Mesodermal cell (in vitro differentiated cells): ENCODE measurements around the gene HCN4.
A peak's percentile ranks its signal among the peaks of the same experiment; 100 is the strongest.

Source experiments
- H3K27ac ChIP-seq: 2 replicates; pipeline ENCODE4 v1.7.0; 2013; ENCODE audit warnings: mild to moderate bottlenecking, low read depth, low read length, moderate library complexity; ENCODE audit not compliant: severe bottlenecking
- H3K36me3 ChIP-seq: 2 replicates; pipeline ENCODE4 v1.7.1; 2013; ENCODE audit warnings: mild to moderate bottlenecking, low read length, moderate library complexity; ENCODE audit not compliant: control insufficient read depth, insufficient read depth
- H3K4me1 ChIP-seq: one replicate; pipeline ENCODE4 v1.7.1; 2013; ENCODE audit warnings: mild to moderate bottlenecking, low read length; ENCODE audit not compliant: insufficient read depth, control insufficient read depth, poor library complexity, severe bottlenecking
- H3K4me3 ChIP-seq: 2 replicates; pipeline ENCODE4 v1.7.0; 2013; ENCODE audit warnings: low read length, control low read depth, mild to moderate bottlenecking; ENCODE audit not compliant: insufficient read depth, poor library complexity, severe bottlenecking; ENCODE audit errors: extremely low read depth
- H3K9me3 ChIP-seq: 2 replicates; pipeline ENCODE4 v1.7.1; 2013; ENCODE audit warnings: mild to moderate bottlenecking, low read length, moderate library complexity; ENCODE audit not compliant: control insufficient read depth
- WGBS, 2 experiments: methylation state at CpG; one replicate each; pipeline ENCODE4 v1.1.5; 2013; ENCODE audit warnings: missing lambda C conversion rate in 2 of 2; ENCODE audit not compliant: insufficient coverage in 2 of 2; 5-methylcytosine and 5-hydroxymethylcytosine counted together

Gene HCN4

DNA sequence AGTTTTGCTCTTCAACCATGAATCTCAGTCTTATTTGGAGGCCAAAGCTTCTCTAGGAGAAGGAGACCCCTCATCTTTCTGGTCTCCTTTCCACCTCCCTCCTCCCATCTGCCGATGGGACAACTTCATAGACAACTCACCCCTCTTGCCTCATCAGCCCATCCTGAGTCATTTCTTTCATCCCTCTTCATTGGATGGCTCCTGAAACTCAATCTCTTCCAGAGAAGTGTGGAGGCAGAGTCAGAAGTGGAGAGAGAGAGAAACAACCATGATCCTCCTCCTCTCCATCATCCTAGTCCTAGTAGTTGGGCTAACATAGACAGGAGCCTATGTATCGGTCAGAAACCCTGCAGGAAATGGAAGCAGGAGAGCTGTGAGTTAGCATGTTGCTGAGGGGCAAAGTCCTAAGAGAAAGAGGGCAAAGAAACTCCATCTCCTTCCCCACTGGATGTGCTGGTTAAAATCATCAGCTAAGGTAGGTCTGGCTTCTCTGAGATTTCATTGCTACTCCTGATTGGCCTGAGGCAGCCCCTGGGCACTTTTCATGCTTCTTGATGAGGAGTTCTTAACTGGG lies 21.3 kb upstream of the HCN4 start:
- Histone ChIP-seq H3K4me1 (peaks cover 28% of the 10 kb centered on the region), H3K9me3 (no peaks in the 10 kb centered on the region), H3K4me3 (no peak overlapping the region), H3K36me3 (no peaks in the 10 kb centered on the region), H3K27ac (peak overlapping the region; percentile 10)
- 83% methylated on average over 1 of the region's 2 CpGs; no CpG with 5 or more reads in 1 of the 2 experiments for WGBS, 2 experiments

DNA sequence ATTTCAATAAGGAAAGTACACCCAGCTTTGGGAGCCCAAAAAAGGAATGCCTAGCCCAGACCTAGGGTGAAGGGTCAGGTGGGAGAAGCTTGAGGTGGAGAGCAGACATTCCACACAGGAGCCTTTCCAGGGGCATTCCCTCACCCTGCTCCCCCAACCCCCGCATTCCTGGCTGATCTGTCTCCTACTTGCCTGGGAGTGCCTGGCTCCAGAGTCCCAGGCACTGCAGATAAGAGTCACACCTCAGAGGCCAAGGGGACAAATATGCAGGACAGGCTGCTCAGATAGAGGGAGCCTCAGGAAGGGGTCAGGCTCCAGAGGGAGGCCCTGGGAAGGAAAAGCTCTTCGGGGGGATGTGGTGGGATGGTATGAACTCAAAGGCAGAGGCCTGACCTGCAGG lies 20.8 kb upstream of the HCN4 start:
- WGBS, 2 experiments = 83 to 89% methylated on average over 1 of the region's 2 CpGs
- H3K4me3 ChIP-seq = no peak overlapping the region
- H3K4me1 ChIP-seq = peaks cover 28% of the 10 kb centered on the region
- H3K9me3 ChIP-seq = no peaks in the 10 kb centered on the region
- no peaks in the 10 kb centered on the region for H3K36me3 ChIP-seq
- H3K27ac ChIP-seq = peak overlapping the region; percentile 57

DNA sequence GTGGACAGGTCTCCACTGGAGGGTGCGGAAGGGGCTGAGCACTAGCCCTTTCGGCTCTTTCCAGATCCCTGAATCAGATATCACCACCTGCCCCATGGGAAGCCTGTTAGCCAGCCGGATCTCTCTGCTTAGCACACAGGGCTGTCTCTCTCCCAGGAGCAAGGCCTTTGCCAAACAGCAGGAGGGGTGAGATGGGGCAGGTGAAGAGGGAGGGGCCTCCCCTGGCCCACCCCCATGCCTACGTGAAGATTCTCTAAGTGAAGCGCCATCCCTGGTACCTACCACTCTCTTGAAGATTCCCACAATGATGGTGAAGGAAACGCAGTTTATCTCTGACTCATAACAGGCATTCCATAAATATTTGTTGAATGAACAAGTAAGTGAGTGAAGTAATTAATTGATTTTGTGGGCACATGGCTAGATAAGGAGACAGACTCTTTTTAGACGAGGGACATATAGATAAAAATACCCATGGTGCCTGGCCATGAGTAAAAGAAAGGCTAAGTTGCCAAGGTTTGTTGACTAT lies 19.6 kb upstream of the HCN4 start:
- no CpG with 5 or more reads among the region's 7 CpGs for WGBS, 2 experiments
- Histone ChIP-seq H3K36me3 (no peaks in the 10 kb centered on the region), H3K27ac (peak overlapping the region; percentile 73), H3K9me3 (peaks cover 4% of the 10 kb centered on the region), H3K4me3 (no peak overlapping the region), H3K4me1 (peaks cover 28% of the 10 kb centered on the region)

DNA sequence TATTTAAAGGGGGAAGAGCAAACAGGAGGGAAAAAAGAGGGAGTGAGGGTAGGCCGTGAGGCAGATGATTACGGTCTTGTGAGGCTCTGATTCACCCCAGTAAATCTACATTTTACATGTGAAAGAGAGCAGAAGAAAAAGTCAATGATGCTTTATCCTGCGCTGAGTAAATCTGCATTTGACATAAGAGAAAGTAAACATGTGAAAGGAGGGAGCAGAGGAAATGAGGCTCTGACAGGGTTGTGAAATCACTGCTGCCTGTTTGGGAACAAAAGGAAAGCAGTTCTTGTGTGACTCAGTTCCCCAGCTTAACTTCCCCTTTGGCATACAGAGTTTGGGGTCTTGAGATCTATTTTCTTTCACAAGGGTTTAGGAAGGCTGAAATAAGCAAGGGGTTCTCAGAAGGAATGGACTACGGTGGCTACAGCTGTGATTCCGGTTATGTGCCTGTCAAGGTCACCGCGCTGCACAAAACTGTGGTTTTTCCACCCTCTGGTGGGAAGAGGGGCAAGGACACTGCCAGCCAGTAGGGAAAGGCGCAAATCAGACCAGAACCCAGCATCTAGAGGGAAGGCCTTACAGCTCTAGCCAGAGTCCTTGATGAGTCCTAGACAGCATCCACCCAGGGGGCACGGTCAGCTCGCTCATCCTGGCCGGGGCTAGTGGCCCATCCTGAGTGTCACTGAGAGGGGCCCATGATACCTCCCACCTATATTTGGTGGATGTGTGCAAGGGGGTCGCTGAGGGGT lies 18.9 kb upstream of the HCN4 start:
- no peaks in the 10 kb centered on the region for H3K36me3 ChIP-seq
- peak overlapping the region; percentile 73 for H3K27ac ChIP-seq
- peaks cover 10% of the 10 kb centered on the region for H3K9me3 ChIP-seq
- peaks cover 28% of the 10 kb centered on the region for H3K4me1 ChIP-seq
- H3K4me3 ChIP-seq = no peak overlapping the region
- 43 to 67% methylated on average over 7 to 9 of the region's 12 CpGs for WGBS, 2 experiments

DNA sequence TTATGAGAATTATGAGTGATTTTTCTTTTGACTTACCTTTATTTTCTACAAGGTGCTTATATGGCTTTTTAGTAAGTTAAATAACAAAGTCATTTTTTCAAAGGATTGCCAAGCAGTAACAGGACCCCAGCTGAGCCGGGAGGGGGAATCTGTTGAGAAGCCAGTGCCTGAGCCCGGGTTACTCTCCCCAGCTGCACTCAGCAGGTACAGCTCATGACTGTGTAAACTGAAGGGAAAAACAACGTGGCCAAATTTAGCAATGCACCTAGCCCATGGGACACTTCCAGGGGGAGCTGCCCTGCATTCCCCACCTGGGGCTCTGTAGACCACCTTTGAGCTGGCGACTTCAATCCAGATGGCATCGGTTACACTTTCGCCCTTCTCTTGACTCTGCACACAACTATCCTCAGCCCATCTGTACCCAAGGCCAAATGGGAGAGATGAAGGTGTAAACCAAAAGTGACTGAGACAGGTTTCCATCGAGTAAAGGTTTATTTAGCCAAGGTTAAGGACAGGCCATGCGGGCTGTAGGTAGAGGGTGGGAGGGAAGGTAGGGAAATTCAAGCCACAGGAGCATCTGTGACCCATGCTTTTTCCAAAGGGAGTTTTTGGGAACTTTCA lies 18.2 kb upstream of the HCN4 start:
- Histone ChIP-seq H3K4me1 (peaks cover 28% of the 10 kb centered on the region), H3K36me3 (no peaks in the 10 kb centered on the region), H3K9me3 (peaks cover 10% of the 10 kb centered on the region), H3K4me3 (no peak overlapping the region), H3K27ac (no peak overlapping the region)
- 25 to 31% methylated on average over 3 to 5 of the region's 8 CpGs for WGBS, 2 experiments

DNA sequence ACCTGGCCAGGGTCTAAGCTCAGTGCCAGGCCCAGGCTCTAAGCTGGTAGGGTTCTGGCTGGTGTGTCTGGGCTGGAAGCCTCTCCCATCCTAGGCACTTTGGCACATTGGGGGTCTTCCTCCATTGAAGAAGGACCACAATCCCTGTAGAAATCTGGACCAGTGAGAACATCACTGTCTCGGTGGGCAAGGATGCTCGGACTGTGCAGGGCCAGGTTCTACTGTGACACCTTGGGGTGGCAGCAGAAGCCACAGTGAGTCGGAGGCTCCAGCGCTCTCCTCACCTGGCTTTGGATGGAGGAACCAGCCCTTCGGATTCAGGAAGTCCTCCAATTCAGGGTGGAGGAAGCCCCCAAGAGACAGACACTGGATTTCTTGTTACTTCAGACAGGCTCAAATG lies 17.5 kb upstream of the HCN4 start:
- H3K4me3 ChIP-seq = no peak overlapping the region

DNA sequence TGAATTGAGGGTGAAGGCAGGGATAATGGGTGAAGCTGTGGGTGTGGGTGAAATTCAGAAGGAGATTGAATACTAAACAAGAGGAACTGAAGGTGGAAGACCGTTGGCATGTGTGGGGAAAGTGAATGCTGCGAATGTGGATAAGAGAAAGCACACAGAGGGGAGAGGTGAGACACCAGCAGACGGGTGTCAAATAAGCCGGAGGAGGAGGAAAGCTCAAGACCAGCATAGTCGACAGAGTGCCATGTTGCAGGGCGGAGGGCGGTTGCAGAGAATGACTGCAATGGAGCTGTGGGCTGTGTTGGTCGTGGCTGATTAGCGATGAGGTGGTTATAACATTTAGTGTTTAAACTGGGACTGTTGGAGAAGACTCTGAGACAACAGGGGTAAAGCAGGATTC lies 16.4 kb upstream of the HCN4 start:
- no peak overlapping the region for H3K27ac ChIP-seq
- H3K4me3 ChIP-seq = no peak overlapping the region
- 92 to 95% methylated on average over 9 of the region's 9 CpGs for WGBS, 2 experiments
- H3K9me3 ChIP-seq = peaks cover 25% of the 10 kb centered on the region
- no peaks in the 10 kb centered on the region for H3K36me3 ChIP-seq
- H3K4me1 ChIP-seq = peaks cover 28% of the 10 kb centered on the region

More for the DNA sequence above, 17.5 kb upstream of the HCN4 start:
- Histone ChIP-seq H3K36me3 (no peaks in the 10 kb centered on the region), H3K9me3 (peaks cover 17% of the 10 kb centered on the region), H3K4me1 (peaks cover 28% of the 10 kb centered on the region), H3K27ac (no peak overlapping the region)
- 91 to 93% methylated on average over 4 of the region's 5 CpGs for WGBS, 2 experiments

DNA sequence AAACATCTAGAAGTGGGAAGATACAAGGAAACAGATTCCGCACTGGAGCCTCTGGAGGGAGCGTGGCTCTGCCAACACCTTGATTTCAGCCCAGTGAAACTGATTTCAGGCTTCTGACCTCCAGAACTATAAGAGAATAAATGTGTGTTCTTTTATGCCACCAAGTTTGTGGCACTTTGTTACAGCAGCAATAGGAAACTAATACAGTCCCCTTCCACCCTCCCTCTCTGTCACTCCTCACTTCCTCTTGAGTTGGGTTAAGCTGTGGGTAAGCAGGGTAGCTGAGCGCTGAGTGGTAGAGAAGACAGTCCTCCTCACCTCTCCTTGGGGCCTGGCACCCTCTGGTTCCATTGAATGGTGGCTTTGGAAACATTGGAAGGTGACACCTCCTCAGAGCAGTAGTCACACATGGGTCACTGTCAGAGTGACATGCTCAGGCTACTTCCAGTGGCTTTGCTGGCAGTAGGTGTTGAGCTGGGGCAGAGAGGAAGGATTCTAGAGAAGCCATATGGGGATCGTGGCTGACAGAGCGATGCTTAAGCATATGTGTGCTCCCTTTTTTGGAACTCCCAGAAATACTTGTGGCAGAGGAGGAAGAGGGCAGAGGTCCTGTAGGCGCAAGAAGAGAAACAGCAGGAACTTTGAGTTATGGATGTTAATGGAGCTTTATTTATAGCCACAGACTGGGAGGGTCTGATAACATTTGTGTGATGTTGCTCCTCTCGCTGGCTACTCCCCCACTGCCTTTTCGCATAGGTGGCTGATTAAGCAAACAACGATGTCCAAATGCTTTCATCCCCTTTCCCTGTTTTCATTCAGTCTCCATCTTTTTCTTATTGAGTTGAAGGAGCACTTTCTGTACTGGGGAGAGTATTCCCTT lies 14.8 kb upstream of the HCN4 start:
- H3K9me3 ChIP-seq = peaks cover 26% of the 10 kb centered on the region
- no peak overlapping the region for H3K4me3 ChIP-seq
- H3K27ac ChIP-seq = no peak overlapping the region
- no peaks in the 10 kb centered on the region for H3K36me3 ChIP-seq
- H3K4me1 ChIP-seq = peaks cover 16% of the 10 kb centered on the region
- 92 to 94% methylated on average over 3 to 7 of the region's 9 CpGs for WGBS, 2 experiments

DNA sequence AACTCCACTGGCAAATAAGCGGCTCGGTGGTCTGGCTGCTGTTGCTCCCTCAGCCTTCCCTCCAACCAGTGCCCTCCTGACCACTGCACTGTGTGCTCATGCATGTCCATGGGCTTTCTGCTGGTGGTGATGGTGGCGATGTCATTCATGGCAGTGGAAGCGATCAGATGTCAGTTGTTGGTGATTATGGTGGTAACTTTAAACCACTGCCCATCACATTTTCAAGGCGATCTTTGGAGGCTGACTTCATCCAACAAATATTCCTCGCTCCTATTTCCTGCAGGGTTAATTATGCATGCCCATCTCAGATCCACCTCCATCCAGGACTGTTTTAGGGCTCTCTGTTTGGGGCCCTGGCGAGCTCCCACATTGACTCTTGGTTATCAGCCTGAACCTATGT lies 13.4 kb upstream of the HCN4 start:
- Histone ChIP-seq H3K4me3 (no peak overlapping the region), H3K9me3 (peaks cover 26% of the 10 kb centered on the region), H3K36me3 (no peaks in the 10 kb centered on the region), H3K27ac (no peak overlapping the region), H3K4me1 (peaks cover 3% of the 10 kb centered on the region)
- 89 to 97% methylated on average over 1 to 3 of the region's 7 CpGs for WGBS, 2 experiments

DNA sequence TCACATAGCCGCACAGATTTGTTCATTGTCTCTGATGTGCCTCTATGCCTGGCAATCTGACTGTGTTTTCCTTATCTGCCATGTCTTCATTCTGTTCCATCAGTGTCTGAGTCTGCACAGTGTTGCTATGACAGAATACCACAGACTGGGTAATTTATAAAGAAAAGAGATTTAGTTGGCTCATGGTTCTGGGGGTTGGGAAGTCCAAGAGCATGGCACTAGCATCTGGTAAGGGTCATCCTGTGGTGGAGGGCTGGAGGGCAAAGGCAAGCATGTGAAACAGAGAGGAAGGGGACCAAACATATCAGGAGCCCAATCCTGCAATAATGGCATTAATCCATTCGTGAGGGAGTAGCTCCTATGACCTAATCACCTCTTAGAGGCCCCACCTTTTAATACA lies 11.9 kb upstream of the HCN4 start:
- no peaks in the 10 kb centered on the region for H3K4me1 ChIP-seq

More for the DNA sequence above, 11.9 kb upstream of the HCN4 start:
- 83 to 92% methylated on average over 2 of the region's 2 CpGs for WGBS, 2 experiments
- no peaks in the 10 kb centered on the region for H3K36me3 ChIP-seq
- H3K4me3 ChIP-seq = no peak overlapping the region
- H3K9me3 ChIP-seq = peaks cover 26% of the 10 kb centered on the region
- no peak overlapping the region for H3K27ac ChIP-seq
